OCI-LY3 (cell line): ENCODE measurements around the gene NUP85.

ENCODE experiments used
- EZH2phosphoT487 ChIP-seq: fragments of 200-600 bp; shearing (Covaris generic); IDR thresholded peaks from 2 replicates; pipeline ENCODE4 v1.6.1; 2018; ENCODE audit warnings: antibody characterized with exemption, mixed run types, low read depth
- TF ChIP-seq, protein P1 (sequence below): fragments of 200-600, 300-600 bp; sonication (generic); IDR thresholded peaks from 2 replicates; pipeline ENCODE4 v1.5.1; 2014; ENCODE audit warnings: antibody characterized with exemption, low read length, low read depth

GRCh38 chr17:75219815-75220214 lies 14.3 kb downstream of the NUP85 start:
- TF ChIP-seq, protein P1, sequence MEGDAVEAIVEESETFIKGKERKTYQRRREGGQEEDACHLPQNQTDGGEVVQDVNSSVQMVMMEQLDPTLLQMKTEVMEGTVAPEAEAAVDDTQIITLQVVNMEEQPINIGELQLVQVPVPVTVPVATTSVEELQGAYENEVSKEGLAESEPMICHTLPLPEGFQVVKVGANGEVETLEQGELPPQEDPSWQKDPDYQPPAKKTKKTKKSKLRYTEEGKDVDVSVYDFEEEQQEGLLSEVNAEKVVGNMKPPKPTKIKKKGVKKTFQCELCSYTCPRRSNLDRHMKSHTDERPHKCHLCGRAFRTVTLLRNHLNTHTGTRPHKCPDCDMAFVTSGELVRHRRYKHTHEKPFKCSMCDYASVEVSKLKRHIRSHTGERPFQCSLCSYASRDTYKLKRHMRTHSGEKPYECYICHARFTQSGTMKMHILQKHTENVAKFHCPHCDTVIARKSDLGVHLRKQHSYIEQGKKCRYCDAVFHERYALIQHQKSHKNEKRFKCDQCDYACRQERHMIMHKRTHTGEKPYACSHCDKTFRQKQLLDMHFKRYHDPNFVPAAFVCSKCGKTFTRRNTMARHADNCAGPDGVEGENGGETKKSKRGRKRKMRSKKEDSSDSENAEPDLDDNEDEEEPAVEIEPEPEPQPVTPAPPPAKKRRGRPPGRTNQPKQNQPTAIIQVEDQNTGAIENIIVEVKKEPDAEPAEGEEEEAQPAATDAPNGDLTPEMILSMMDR = no peak
- TF ChIP-seq EZH2phosphoT487 = no peak
